OCI-LY7 (cell line): ENCODE results near the gene ADAM23. TPM values are rescaled to one million over a fixed set of nuclear protein-coding genes. Genes with fewer than 3 reads are reported as not detected.

ENCODE experiments used
- BruUV-seq: library from RNA; stranded (reverse); fragments of 400-500 nt; replicated peaks from 2 replicates; lab custom pipeline; 2021; lab: Mats Ljungman, UMichigan
- CTCF ChIA-PET: fragments of 300-600 bp; sonication (Branson Sonifier 250); formaldehyde crosslinking; loops from one replicate; lab custom pipeline; 2022; ENCODE audit warnings: antibody characterized with exemption; ENCODE audit not compliant: unreplicated experiment; lab: Charles Lee
- POLR2A ChIA-PET: fragments of 300-600 bp; sonication (Branson Sonifier 250); formaldehyde crosslinking; loops from one replicate; lab custom pipeline; 2022; ENCODE audit warnings: antibody characterized with exemption; lab: Charles Lee
- DNase-seq: peaks from one replicate; pipeline ENCODE4 v3.0.0-alpha.2; 2015; ENCODE audit warnings: low spot score
- H2AFZ ChIP-seq: fragments of 200-600 bp; sonication (generic), shearing (Covaris generic); 2 replicates; pipeline ENCODE4 v1.6.1; 2014; ENCODE audit warnings: mild to moderate bottlenecking, antibody characterized with exemption, low read length, moderate library complexity
- H3K27ac ChIP-seq: fragments of 200-600 bp; sonication (generic); 2 replicates; pipeline ENCODE4 v1.5.1; 2014; ENCODE audit warnings: mixed run types, low read depth, mild to moderate bottlenecking, moderate library complexity, low read length, inconsistent platforms; ENCODE audit not compliant: poor library complexity, severe bottlenecking
- H3K36me3 ChIP-seq: fragments of 200-600 bp; sonication (generic); 2 replicates; pipeline ENCODE4 v1.6.1; 2014; ENCODE audit warnings: mild to moderate bottlenecking, antibody characterized with exemption, low read length, moderate library complexity, mixed read lengths; ENCODE audit not compliant: insufficient read depth
- H3K4me1 ChIP-seq: fragments of 200-600 bp; sonication (generic); 2 replicates; pipeline ENCODE4 v1.5.1; 2014; ENCODE audit warnings: mild to moderate bottlenecking, low read length; ENCODE audit not compliant: insufficient read depth, poor library complexity, severe bottlenecking
- H3K4me2 ChIP-seq: fragments of 200-600 bp; sonication (generic); 2 replicates; pipeline ENCODE4 v1.6.1; 2014; ENCODE audit warnings: mild to moderate bottlenecking, low read length
- H3K4me3 ChIP-seq: fragments of 200-600 bp; sonication (generic); 2 replicates; pipeline ENCODE4 v1.5.1; 2014; ENCODE audit warnings: mild to moderate bottlenecking, low read depth, low read length; ENCODE audit not compliant: poor library complexity, severe bottlenecking
- H3K79me2 ChIP-seq: fragments of 200-600 bp; sonication (generic); 2 replicates; pipeline ENCODE4 v1.6.1; 2016; ENCODE audit warnings: low read depth, mild to moderate bottlenecking, low read length, moderate library complexity, mixed read lengths; ENCODE audit not compliant: insufficient read depth
- H3K9me2 ChIP-seq: fragments of 200-600 bp; sonication (generic); 2 replicates; pipeline ENCODE4 v1.6.1; 2016; ENCODE audit warnings: mild to moderate bottlenecking, low read length, mixed read lengths; ENCODE audit not compliant: insufficient read depth
- H3K9me3 ChIP-seq: fragments of 200-600 bp; sonication (generic); 2 replicates; pipeline ENCODE4 v1.6.1; 2014; ENCODE audit warnings: mild to moderate bottlenecking, mixed run types, low read length, mixed read lengths
- H4K20me1 ChIP-seq: fragments of 200-600 bp; sonication (generic); 2 replicates; pipeline ENCODE4 v1.6.1; 2014; ENCODE audit warnings: mild to moderate bottlenecking, antibody characterized with exemption, low read length, moderate library complexity, mixed read lengths; ENCODE audit not compliant: insufficient read depth
- CTCF ChIP-seq: fragments of 200-600 bp; sonication (generic); conservative IDR thresholded peaks from 2 replicates; pipeline ENCODE4 v1.5.1; 2014; ENCODE audit warnings: mild to moderate bottlenecking, antibody characterized with exemption, low read length, moderate library complexity, mixed read lengths
- EZH2phosphoT487 ChIP-seq: fragments of 200-600 bp; sonication (generic); IDR thresholded peaks from 2 replicates; pipeline ENCODE4 v1.6.1; 2018; ENCODE audit warnings: low read depth, borderline replicate concordance, mild to moderate bottlenecking, mixed run types, antibody characterized with exemption, low read length, moderate library complexity, mixed read lengths
- intact Hi-C: fragments of 100-400 bp; cut with micrococcal nuclease; formaldehyde crosslinking; loops from one replicate; pipeline ENCODE4 v1.10.0; 2022; ENCODE audit not compliant: unreplicated experiment
- total RNA-seq, 2 experiments: library from RNA; depleted of rRNA in 1 of 2; stranded (reverse); fragments of >200 nt in 1 of 2; shearing (Covaris generic) in 1 of 2; gene quantifications; 2 replicates each; pipeline ENCODE4 v1.2.3, GENCODE V29; 2014 to 2022

The ADAM23 gene
- total RNA-seq, 2 experiments from 2014 or later = 0.53 TPM; not detected in 1

GRCh38 chr2:206665251-206665650 is 221.9 kb downstream of the ADAM23 start:
- Histone ChIP-seq H3K9me3 (no peaks in the 10 kb centered on the region), H3K27ac (no peak overlapping the region), H3K36me3 (no peaks in the 10 kb centered on the region), H4K20me1 (no peaks in the 10 kb centered on the region), H3K79me2 (no peaks in the 10 kb centered on the region), H2AFZ (no peak overlapping the region), H3K4me1 (no peaks in the 10 kb centered on the region), H3K9me2 (no peaks in the 10 kb centered on the region), H3K4me2 (no peak overlapping the region), H3K4me3 (no peak overlapping the region)
- BruUV-seq = no TSS peak
- TF ChIP-seq CTCF (no peak), EZH2phosphoT487 (no peak)
- ChIA-PET POLR2A (interaction anchor here (0.6 to 0.8 kb wide), 3 partner anchors 25 to 469 kb away, joined by 3 read pairs; no protein-coding TSS in a partner anchor), CTCF (interaction anchor here (0.6 kb wide), 1 partner anchor 118 kb away, joined by 3 read pairs; no protein-coding TSS in a partner anchor)
- intact Hi-C loops = no loop called here
- DNase-seq = no peak

Other genes starting within 250 kb of the ADAM23 start
- gene ZDBF2, start 168.9 kb upstream of the ADAM23 start, total RNA-seq (2014; rRNA removed; shearing (Covaris generic)) = 13.9 and 14.0 TPM in 2 replicates
- 37.0 and 44.3 TPM in 2 replicates for gene ZDBF2, start 168.9 kb upstream of the ADAM23 start, total RNA-seq (2022)
- gene FAM237A, start 199.0 kb downstream of the ADAM23 start, total RNA-seq (2014; rRNA removed; shearing (Covaris generic)) = not detected in 2 replicates
- not detected in 2 replicates for gene FAM237A, start 199.0 kb downstream of the ADAM23 start, total RNA-seq (2022)